Stimulated activated CD8-positive, alpha-beta memory T cell treated with anti-CD3 and anti-CD28 coated beads, Interleukin-4, amount 100 ng/mL, for 4 hours (primary cell): Measurements from ENCODE around the gene CDK16.

Experiments
- DNase-seq, 2 donors: peaks; one replicate each; pipeline ENCODE4 v3.0.0-alpha.2; 2020; ENCODE audit warnings: low read depth in 2 of 2, low spot score in 1 of 2

CDK16 gene

DNA sequence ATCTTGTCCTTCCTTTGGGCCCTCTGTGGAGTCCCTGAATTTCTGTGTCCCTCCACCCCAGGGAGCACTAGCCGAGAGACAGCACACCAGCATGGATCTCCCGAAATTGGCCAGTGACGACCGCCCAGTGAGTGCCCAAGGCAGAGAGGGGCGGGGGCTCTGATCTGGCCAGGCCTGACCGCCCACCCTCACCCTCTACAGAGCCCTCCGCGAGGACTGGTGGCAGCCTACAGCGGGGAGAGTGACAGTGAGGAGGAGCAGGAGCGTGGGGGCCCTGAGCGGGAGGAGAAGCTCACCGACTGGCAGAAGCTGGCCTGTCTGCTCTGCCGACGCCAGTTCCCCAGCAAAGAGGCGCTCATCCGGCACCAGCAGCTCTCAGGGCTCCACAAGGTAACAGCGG lies 33.2 kb upstream of the CDK16 start:
- DNase-seq, result no peak

DNA sequence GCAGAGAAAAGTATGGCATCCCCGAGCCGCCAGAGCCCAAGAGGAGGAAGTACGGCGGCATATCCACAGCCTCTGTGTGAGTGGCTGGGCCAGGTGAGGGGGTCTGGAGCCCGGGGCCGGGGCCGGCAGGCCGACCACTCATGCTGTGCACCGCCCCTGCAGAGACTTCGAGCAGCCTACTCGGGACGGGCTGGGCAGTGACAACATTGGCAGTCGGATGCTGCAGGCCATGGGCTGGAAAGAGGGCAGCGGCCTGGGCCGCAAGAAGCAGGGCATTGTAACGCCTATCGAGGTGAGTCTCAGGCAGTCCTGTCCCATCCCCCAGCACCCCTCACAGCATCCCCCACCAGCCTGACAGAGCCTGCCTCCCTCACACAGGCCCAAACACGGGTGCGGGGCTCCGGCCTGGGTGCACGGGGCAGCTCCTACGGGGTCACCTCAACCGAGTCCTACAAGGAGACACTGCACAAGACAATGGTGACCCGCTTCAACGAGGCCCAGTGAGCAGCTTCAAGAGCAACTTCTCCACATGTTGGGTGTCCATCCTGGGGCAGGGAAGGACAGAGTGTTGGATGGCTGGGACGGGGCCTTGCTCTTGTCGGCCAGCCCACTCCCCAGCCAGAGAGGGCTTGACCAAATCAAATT lies 32.3 kb upstream of the CDK16 start:
- no peak for DNase-seq

DNA sequence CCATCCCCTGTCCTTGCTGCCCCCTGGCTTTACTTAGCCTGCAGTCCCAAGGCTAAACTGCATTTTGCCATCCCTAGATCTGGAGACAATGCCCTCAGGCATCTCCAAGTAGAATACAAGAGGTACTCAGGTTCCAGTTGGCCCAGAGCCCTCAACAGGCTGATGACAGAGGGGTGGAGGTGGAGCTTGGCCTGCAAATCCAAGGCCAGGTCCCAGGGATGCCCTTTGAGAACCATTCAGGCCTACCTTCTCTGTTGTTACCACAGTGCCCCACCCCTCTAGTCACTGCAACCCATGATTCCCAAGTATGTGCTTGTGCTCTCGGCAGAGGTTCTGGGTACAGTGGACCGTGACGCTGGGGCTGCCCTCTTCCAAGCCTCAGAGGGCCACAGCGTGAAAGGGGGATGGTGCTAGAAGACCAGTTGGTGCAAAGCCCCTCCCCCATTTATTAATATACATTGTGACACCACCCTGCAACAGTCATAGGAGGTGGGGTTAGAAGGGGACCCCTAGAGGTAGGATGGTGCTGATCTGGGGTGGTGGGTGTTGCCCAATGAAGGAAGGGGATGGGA lies 31.3 kb upstream of the CDK16 start:
- DNase-seq, result no peak

DNA sequence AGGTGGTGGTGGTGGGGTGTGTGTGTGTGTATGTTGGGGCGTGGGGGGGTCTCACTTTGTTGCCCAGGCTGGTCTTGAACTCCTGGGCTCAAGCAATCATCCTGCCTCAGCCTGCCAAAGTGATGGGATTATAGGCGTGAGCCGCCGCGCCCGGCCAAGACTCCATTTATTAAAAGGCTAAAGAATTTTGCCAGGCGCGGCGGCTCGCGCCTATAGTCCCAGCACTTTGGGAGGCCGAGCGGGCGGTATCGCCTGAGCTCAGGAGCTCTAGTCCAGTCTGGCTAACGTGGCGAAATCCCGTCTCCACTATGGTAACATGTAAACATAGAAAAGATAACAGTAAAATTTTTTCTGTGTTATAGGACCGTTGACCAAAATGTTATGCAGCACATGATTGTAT lies 28.6 kb upstream of the CDK16 start:
- no peak for DNase-seq

DNA sequence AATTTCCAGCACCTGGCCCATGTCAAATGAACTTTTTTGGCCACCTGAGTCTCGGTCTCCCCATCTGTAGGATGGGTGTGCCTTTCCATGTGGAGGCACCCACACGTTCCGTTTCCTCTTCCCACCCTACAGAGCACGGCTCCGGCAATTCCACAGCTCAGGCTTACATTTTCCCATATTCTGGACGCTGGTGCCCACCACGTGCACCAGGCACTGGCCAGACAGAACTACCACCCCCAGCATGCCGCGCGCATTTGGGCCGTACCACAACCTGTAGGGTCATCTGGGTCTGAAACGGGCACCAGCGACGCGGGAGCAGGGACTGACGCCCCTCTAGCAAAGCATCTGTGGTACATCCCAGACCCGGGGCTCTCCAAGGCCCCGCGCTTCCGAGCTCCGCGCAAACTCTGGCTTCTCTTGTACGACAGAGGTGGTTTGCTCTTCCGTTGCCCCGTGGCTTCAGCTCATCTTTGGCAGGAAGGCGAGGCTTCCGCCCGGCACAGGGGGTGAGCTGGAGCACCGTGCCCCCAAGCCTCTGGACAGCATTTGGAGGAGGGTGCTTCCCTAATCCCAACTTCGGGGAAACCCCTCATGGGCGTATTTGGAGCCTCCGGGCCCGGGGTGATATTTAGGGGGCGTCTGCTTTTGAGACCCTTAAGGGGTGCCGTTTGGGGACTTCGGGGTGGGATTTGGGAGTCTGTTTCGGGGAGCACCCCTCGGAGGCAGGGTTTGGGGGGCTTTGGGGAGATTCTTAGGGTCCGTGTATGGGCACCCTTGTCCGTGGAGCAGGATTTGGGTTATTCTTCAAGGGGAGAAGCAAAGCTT lies 27.8 kb upstream of the CDK16 start:
- DNase-seq, result peak; percentile 44 to 71

DNA sequence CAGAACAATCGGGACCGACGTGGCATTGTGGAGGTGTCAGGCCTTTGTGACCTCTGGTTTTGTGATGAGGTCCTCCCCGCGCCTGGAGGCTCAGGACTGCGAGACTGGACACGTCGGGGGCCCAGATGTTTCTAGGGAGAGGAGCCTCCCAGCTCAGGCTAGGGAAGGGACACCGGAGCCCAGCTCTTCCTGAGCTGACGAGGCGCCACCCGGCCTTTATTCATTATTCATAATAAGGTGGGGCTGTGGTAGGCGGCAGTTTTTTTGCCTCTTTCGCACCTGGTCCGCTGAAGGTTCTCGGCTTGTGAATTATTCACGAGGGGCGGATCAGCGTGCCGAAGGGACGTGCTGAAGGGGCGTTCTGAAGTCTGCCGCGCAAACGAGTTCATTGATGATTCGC lies 27.1 kb upstream of the CDK16 start:
- peak; percentile 23 to 40 for DNase-seq

DNA sequence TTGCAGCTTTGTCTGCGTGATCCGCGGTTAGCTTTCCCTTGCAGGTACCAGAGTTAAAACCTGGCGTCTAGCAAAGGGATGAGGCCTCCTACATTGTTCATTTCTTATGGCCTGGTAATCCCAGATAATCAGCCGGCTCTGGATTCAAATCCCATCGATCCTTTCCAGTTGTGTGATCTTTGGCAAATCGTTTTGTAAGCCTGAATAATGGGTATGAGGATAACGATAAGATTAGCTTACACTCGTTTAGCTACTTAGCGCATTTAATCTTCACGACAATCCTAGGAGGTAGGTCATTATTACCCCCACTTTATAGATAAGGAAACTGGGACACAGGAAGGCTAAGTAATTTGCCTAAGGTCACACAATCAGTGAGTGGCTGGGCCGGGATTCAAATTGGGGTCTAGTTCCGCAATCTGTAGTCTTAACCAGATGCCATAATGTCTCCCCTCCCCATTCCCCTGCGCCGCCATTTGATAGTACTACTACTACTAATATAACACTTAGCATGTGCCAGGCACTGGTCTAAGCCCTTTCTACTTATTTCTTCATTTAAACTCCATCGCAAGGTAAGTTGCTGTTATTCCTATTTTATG lies 26.6 kb upstream of the CDK16 start:
- DNase-seq, result no peak

DNA sequence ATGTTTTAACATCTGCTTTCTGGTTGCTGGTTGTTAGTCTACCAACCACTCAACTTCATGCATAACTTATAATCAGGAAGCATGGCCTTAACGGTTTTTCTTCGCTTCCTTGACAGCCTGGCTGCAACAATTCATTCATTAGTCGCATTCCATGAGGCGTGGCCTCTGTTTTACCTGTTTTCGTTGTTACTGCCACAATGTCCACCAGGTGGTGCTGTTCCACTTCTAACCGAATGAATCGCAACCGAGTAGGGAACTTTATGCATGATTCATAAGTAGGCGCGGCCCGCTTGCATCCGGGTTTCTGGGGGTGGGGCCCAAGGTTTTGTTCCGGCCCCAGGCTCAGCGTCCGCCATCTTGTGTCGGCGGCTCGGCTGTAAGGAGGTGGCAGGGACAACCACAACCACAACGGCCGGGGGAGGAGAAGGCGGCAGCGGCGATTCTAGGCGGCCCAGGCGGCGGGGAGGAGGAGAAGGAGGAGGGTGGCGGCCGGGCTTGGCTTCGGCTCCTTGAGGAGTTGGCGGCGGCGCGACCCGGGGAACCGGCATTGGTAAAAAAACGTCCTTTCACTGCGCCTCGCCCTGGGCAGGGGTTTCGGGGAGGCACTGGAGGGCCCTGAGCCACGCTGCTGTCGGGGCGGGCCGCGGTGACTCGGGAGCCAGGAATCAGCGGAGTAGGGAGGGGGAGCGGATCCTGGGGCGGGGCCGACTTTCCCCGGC lies 24.8 kb upstream of the CDK16 start, which contains the start of gene UBA1:
Gene UBA1, plus strand, starts transcription at position 355 of the 719 bp plus-strand sequence. CDS start 4,974 bp downstream, outside the sequence.
- DNase-seq, result peak; percentile 83 to 95

DNA sequence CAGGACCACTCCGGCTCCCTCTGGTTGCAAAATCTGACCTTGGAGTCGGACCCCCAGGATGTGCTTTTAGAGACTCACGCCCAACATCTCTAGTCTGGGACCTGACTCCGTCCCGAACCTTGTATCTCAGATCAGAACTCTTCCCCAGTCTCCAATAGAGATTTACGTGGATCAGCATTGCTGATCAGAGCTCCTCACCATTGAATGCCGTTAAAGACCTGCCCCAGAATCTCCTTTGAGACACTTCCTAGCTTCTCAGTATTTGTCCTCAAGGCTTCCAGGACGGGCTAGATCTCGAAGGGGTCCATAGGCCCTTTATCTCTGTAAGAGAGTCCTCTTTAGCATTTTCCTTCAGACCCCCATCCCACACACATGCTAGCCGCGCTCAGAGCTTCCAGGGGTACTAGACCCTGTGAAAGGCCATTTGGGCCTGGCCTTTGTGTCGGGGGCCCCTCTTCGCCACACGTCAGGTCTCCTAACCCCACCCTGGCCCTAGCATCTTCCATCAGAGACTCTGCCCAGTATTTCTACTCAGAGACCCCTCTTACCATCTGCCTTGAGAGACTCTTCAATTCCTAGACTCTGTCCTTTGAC lies 24.2 kb upstream of the CDK16 start:
- no peak for DNase-seq

DNA sequence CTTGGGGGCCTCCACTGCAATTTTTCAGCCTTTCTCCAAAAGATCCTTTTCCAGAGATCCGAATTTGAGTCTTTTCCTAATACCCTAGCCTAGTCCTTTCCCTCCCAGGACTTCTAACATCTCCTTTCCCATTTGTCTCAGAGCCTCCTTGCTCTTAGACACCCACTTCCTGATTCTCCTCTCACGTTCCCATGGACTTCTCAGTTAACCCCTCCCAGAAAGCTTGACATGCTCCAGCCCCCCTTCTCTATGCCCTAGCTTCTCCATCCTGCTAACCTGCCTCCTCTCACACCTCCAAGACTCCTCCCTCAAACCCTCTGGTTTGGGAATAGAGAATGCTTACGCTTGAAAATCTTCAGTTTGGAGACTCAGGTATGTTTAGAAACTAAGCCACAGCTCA lies 22.4 kb upstream of the CDK16 start:
- no peak for DNase-seq

DNA sequence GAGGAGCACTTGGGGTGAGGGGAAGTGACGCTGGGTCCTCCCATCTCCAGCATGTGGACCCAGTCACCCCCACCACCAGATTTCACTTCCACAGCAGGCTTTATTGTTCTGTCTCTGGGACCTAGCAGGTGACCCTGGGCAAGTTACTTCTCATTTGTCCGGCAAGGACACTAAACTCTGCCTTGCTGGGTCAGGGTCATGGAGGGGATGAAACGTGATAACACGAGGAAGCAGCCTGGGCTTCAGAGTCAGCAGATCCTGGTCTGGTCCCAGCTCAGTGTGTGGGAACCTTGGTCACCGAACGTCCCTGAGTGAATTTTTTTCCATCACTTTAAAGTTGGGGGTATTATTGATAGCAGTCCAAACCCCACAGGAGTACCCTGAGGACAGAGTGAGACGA lies 21.0 kb upstream of the CDK16 start:
- no peak for DNase-seq

DNA sequence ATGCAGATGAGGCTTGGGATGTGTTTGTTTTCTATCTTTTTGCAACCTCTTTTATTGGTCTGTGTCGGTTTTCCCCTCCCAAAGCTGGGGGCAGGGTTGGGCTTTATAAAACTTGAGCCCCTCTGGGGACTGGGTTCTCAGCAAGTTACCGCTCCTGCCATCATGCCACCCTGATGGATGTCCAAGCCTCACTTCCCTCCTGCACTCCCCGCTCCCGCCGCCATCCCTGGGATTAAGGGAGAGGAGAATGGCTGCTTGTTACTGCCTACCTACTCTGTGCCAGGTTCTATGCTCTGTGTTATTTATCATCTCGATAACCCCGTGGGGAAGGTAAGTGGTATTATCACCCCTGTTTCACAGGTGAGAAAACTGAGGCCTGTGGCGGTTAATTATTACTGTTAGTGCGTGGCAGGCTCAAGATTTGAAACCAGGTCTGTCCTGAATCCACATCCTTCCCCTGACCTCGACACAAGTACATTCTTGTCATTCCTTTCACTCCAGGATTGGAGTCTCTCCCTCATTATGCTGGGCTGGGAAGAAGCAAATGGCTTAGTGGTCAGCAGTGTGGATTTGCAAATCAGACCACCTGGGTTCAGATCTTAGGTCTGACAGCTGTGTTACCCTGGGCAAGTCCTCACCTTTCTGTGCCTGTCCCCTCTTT lies 20.3 kb upstream of the CDK16 start:
- DNase-seq, result no peak

DNA sequence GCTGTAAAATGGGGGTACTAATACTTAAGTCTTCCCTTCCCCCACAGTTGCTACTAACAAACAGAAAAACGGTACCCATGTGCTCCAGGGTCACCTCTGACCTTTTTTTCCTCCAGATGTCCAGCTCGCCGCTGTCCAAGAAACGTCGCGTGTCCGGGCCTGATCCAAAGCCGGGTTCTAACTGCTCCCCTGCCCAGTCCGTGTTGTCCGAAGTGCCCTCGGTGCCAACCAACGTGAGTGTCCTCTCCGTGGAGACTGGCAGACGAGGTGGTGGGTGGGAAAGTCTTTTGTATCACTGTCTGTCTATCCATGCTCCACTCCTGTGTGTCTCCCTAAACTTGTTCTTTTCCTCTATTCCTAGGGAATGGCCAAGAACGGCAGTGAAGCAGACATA lies 19.8 kb upstream of the CDK16 start:
- no peak for DNase-seq

DNA sequence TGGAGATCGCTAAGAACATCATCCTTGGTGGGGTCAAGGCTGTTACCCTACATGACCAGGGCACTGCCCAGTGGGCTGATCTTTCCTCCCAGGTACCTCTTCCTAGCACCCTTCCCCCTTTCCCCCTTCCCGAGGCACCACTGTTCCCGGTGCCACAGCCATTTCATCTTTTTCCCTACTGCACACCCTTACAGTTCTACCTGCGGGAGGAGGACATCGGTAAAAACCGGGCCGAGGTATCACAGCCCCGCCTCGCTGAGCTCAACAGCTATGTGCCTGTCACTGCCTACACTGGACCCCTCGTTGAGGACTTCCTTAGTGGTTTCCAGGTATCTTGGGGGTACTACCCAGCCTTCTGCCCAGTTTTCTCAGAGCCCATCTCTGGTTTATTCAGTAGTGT lies 19.2 kb upstream of the CDK16 start:
- DNase-seq, result no peak

DNA sequence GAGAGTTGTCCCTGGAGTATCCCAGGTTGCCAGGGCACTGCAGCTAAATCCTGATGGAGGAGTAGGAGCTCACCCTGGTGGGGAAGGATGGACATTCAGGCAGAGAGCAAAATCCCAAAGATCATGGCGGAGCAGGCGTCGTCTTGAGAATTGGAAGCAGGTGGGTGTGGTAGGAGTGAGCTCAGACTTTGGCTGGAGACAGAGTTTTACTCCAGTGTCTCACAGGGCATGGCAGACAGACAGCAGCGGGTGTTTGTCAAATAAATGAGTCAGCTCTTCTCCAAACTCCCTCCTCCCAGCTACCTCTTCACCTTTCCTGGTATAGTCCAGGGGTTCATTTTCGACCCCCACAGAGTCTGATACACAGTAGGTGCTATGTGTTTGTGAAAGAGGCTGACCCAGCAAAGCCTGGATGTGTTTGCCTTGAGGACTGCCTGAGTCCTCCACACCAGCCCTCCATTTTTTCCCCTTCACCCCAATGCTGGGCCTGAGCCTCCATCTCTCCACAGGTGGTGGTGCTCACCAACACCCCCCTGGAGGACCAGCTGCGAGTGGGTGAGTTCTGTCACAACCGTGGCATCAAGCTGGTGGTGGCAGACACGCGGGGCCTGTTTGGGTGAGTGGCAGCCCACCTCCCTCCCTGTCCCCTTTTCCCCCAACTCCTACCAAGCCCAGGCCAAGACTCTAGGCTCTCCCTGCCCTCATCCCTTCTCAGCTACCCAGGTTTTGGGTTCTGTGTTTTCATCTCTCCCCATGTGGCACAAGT lies 17.9 kb upstream of the CDK16 start:
- DNase-seq, result no peak

DNA sequence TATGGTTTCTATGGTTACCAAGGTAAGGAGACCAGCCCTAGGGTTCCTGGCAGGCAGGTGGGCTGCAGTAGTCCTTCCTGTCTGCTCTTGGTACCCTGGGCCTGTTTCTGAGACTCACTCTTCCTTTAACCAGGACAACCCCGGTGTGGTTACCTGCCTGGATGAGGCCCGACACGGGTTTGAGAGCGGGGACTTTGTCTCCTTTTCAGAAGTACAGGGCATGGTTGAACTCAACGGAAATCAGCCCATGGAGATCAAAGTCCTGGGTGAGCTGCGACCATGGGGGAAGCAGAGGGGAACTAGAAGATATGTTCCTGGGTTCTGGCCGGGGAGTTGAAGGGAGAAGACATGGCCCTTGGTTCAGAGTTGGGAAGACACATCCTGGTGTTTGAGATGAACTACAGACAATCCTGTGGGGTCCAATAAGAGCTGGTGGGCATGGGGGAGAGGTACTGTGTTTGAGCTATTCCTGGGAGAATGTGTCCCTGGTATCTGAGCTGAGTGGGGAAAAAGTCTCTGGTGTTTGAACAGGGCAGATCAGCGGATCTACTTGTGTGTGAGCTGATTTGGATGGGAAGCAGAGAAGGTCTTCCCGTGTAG lies 17.0 kb upstream of the CDK16 start:
- DNase-seq, result no peak

DNA sequence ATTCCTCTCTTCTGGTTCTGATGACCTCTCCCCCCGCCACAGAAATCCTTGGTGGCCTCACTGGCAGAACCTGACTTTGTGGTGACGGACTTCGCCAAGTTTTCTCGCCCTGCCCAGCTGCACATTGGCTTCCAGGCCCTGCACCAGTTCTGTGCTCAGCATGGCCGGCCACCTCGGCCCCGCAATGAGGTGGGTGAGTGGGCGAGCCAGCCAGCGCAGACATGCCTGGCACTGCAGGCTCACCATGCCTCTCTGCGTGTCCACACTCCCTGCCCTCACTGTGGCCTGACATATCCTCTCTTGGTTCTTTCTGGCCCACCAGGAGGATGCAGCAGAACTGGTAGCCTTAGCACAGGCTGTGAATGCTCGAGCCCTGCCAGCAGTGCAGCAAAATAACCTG lies 16.2 kb upstream of the CDK16 start:
- no peak for DNase-seq

DNA sequence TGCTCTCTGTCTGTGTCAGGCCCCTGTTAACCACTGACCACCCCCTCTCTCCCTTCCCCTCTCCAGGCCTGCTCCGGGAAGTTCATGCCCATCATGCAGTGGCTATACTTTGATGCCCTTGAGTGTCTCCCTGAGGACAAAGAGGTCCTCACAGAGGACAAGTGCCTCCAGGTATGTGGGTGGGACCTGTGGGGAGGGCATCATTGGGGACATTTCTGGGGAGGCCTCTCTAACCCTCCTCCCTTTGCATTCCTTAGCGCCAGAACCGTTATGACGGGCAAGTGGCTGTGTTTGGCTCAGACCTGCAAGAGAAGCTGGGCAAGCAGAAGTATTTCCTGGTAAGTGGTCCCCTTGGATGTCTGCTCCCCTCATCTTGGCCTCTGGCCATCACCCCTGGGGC lies 15.6 kb upstream of the CDK16 start:
- no peak for DNase-seq

DNA sequence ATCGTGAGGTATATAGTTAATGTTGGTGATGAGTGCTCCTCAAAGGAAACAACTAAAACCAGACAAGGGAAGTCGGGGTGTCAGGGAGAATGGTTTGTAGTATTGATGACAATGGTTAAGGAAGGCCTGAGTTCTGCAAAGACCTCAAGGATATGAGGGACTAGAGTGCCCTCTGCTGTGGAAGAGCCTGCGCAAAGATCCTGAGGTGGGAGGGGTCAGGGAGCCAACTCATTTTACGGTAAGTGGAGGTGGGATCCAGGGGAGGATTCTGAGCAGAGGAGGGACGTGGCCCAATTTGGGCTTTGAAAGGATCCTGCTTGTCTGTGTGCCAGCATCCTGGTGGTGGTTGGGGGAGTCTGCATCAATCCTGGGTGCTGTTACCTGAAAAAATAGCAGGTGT lies 13.5 kb upstream of the CDK16 start:
- DNase-seq, result no peak
